Measurements from ENCODE around the gene ARRDC1. TPM values are rescaled to one million over a fixed set of nuclear protein-coding genes. Genes with fewer than 3 reads are reported as not detected.
A peak's percentile ranks its signal among the peaks of the same experiment; 100 is the strongest.

The ARRDC1 gene
- total and polyA plus RNA-seq, 8 donors, result 31.8 to 185 (median 131) TPM

DNA sequence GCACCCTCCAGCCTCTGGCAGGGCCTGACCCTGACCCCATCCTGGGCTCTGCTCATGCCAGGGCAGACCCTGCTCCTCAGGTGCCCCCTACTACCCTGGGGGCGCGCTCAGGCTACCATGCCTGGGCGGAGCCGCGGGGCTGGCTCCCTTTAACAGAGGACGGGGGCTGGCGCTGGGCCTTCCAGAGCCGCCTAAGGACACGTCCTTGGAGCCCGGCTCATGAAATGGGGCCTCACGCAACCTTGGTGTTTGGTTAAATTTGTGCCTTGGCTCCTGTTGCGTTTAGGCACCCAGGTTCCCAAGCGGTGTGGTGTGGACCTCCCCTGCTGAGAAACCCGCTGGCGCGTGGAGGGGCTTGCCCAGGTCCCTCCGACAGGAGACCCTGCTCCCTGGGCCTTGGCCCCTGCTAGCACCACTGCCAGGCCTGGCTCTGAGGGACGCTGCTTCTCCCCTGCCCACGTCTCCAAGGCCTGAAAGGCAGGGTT is 9.9 kb downstream of the ARRDC1 start:
- peak overlapping the region; percentile 88 to 97 (median 93) for H3K27ac ChIP-seq
- H3K4me1 ChIP-seq, result peaks cover 65 to 86% (median 82%) of the 10 kb centered on the region in 4 donors
- no peak for TF ChIP-seq POLR2A (IDR thresholded peaks at IDR 0.05)
- TF ChIP-seq EP300 (IDR thresholded peaks at IDR 0.05), result no peak
- TF ChIP-seq POLR2AphosphoS5 (IDR thresholded peaks at IDR 0.05), result no peak
- TF ChIP-seq, protein P1, sequence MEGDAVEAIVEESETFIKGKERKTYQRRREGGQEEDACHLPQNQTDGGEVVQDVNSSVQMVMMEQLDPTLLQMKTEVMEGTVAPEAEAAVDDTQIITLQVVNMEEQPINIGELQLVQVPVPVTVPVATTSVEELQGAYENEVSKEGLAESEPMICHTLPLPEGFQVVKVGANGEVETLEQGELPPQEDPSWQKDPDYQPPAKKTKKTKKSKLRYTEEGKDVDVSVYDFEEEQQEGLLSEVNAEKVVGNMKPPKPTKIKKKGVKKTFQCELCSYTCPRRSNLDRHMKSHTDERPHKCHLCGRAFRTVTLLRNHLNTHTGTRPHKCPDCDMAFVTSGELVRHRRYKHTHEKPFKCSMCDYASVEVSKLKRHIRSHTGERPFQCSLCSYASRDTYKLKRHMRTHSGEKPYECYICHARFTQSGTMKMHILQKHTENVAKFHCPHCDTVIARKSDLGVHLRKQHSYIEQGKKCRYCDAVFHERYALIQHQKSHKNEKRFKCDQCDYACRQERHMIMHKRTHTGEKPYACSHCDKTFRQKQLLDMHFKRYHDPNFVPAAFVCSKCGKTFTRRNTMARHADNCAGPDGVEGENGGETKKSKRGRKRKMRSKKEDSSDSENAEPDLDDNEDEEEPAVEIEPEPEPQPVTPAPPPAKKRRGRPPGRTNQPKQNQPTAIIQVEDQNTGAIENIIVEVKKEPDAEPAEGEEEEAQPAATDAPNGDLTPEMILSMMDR (IDR thresholded peaks at IDR 0.05), result no peak

DNA sequence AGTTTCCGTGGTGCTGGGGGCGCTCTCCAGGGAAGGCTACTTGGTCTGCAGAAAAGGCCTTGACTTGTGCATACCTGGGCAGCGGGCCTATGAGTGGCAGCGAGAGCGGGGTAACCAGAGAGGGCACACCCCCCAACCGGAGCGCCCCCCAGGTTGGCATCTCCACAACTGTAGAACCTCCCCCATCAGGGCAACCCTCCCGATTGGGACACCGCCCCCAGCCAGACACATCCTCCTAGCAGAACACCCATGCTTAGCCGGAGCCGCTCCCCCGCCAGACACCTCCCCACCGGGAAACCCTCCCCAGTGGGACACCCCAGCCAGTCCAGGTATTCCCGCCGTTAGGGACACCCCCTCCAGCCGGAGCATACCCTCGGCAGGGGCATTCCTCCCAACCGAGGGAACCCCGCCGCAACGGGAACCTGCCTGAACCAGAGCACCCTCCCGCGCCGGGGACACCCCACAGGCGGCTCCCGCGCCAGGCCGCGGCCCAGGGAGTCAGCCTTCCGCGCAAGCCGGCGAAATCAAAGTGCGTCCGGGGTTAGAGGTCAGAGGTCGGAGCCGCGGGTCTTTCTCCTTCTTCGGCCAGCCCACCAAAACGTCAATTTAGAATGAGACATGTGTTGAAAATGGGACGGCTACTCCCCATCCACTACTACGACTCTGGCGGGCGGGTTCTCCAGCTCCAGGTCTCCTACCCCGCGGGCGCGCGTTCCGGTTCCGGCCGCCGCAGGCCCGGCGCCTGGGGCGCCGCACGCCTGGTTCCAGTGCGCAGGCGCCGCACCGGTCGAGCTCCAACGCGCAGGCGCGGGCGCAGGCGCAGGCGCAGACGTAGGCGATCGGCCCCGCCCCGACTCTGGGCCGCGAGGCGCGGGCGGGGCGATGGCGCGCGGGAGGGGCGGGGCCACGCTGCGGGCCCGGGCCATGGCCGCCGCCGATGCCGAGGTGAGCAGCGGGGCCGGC is 12.9 kb downstream of the ARRDC1 start, which contains the start of gene EHMT1:
Gene EHMT1, plus strand, starts transcription at position 901 of the 963 bp plus-strand sequence. Its CDS starts 24 bp downstream, at position 925.
- 0 to 1% (median 1%) methylated on average over 41 to 94 of the region's 94 CpGs for WGBS, 5 donors
- peak in 1 of 4 donors; percentile 37 for TF ChIP-seq POLR2A (IDR thresholded peaks at IDR 0.05)
- TF ChIP-seq, protein P1 (IDR thresholded peaks at IDR 0.05), result no peak
- peak; percentile 2 to 71 (median 68) for TF ChIP-seq POLR2AphosphoS5 (IDR thresholded peaks at IDR 0.05)
- no peak for TF ChIP-seq EP300 (IDR thresholded peaks at IDR 0.05)
- intact Hi-C loops (cut with DNase I; ENCODE audit: low total_unique reads), result no loop called here
- H3K27ac ChIP-seq, result peak within 1 kb of the TSS; percentile 88 to 96 (median 93)
- H3K4me1 ChIP-seq, result peaks cover 51 to 86% (median 76%) of the 10 kb centered on the region in 4 donors
- peak within 1 kb of the TSS; percentile 66 to 83 (median 79) for H3K4me3 ChIP-seq
- H3K36me3 ChIP-seq, result peaks cover 24 to 36% (median 32%) of the 10 kb centered on the region in 4 donors
- peak; percentile 91 to 97 for DNase-seq
- H3K27me3 ChIP-seq, result no peaks in the 10 kb centered on the region
- no peaks in the 10 kb centered on the region for H3K9me3 ChIP-seq

More for the DNA sequence above, 9.9 kb downstream of the ARRDC1 start:
- Histone ChIP-seq H3K36me3 (peaks cover 24 to 38% (median 34%) of the 10 kb centered on the region in 4 donors), H3K27me3 (no peaks in the 10 kb centered on the region), H3K9me3 (no peaks in the 10 kb centered on the region), H3K4me3 (no peak overlapping the region)
- no peak for DNase-seq
- intact Hi-C loops (cut with DNase I; ENCODE audit: low total_unique reads), result no loop called here
- WGBS, 5 donors, result 79 to 87% (median 86%) methylated on average over 14 to 19 of the region's 19 CpGs

DNA sequence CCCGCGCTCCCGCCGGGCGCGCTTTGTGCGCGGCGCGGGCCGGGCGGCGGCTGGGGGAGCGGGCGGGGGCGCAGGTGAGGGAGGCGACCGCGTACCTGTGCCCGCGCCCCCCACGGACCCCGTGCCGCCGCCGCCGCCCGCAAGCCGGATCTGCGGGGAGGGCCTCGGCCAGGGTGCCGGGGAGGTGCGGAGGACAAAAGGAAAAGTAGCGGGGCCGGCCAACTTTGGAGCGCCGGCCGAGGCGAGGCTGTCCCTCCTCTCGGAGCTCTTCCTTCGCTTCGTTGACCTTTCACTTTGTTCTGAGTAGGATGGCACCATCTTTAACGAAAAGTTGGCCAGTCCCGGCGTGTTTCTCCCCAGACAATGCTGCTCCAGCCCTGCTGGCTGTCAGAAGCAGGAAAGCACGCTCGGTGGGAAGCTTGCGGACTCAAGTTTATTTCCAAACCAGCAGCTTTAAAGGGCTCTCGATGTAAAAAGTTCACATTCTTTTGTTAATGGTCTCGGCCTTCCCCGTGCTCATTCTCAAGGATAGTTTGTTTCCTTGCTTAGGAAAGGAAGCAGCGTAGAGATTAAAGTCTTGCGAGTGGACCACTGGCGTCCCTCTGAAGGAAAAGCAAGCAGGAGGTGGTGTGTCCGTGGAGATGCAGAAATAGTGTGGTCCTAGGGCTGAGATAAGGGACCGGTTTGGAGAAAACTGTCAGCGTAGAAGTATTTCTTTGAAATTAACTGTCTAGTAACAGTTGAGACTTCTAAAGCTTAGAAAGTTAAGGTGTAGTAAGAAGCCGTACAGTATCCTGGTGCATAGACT is 14.0 kb downstream of the ARRDC1 start:
- peak; percentile 42 to 70 for DNase-seq
- WGBS, 5 donors, result 0 to 1% (median 0%) methylated on average over 25 to 56 of the region's 58 CpGs

More for the DNA sequence above, 14.0 kb downstream of the ARRDC1 start:
- TF ChIP-seq, protein P1 (IDR thresholded peaks at IDR 0.05), result no peak
- TF ChIP-seq POLR2A (IDR thresholded peaks at IDR 0.05) (no peak), POLR2AphosphoS5 (IDR thresholded peaks at IDR 0.05) (no peak), EP300 (IDR thresholded peaks at IDR 0.05) (no peak)
- no peaks in the 10 kb centered on the region for H3K27me3 ChIP-seq
- peak overlapping the region; percentile 56 to 82 (median 77) for H3K4me3 ChIP-seq
- no peaks in the 10 kb centered on the region for H3K9me3 ChIP-seq
- H3K4me1 ChIP-seq, result peaks cover 43 to 77% (median 65%) of the 10 kb centered on the region in 4 donors
- peaks cover 14 to 30% (median 21%) of the 10 kb centered on the region in 4 donors for H3K36me3 ChIP-seq
- intact Hi-C loops (cut with DNase I; ENCODE audit: low total_unique reads), result no loop called here
- peak overlapping the region; percentile 80 to 88 (median 85) for H3K27ac ChIP-seq
